ENCODE data around the gene DUSP1. TPM values are rescaled to one million over a fixed set of nuclear protein-coding genes. Genes with fewer than 3 reads are reported as not detected.

DUSP1 gene
- total RNA-seq, 1 experiment from 2014 or later: 16.6 TPM

DNA sequence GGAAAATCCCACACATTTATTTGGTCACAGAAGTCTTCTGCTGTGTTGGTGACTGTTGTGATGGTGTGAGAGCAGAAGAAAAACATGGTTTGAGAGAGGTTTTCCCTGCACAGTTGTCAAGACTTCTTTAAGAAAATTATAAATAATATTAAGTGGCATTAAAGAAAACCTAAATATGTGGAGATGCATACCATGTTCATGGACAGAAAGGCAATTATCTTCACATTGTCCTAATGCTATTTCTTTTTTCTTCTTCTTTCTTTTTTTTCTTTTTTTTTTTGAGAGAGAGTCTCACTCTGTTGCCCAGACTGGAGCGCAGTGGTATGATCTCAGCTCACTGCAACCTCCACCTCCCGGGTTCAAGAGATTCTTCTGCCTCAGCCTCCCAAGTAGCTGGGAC is 38.8 kb upstream of the DUSP1 start:
- no peak for DNase-seq (ENCODE audit: low read depth, low spot score)
- intact Hi-C loops (cut with micrococcal nuclease): no loop called here
- H3K9me2 ChIP-seq (ENCODE audit: insufficient read depth): no peaks in the 10 kb centered on the region

DNA sequence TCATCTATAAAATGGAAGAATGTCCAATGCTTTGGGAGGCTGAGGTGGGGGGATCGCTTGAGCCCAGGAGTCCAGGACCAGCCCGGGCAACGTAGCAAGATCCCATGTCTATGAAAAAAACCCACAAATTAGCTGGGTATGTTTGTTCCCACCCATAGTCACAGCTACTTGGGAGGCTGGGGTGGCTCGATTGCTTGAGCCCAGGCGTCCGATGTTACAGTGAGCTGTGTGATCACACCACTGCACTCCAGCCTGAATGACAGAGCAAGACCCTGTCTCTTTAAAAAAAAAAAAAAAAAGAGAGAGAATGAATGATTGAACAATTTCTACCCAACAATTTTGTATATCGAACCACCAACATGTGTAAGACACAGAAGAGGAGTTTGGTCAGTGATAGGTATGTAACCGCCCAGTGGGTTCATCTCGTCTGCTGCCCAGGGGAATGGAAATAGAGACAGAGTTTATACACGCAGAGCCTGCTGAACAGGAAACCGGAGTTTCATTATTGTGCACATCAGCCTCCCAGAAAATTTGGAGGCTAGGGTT is 36.8 kb upstream of the DUSP1 start:
- TF ChIP-seq POLR2AphosphoS5 (IDR thresholded peaks at IDR 0.05; ENCODE audit: low read depth, low read length) (no peak), ZFX (IDR thresholded peaks at IDR 0.05) (no peak), ZNF274 (IDR thresholded peaks at IDR 0.05; ENCODE audit: low read depth, low read length) (no peak), EZH2phosphoT487 (IDR thresholded peaks at IDR 0.05; ENCODE audit: borderline replicate concordance) (no peak), EZH2 (IDR thresholded peaks at IDR 0.05) (no peak), YY1 (IDR thresholded peaks at IDR 0.05; ENCODE audit: extremely low read depth, insufficient replicate concordance, low read depth, low read length) (no peak), CBX3 (IDR thresholded peaks at IDR 0.05; ENCODE audit: low read depth) (no peak)
- TF ChIP-seq, protein P1, sequence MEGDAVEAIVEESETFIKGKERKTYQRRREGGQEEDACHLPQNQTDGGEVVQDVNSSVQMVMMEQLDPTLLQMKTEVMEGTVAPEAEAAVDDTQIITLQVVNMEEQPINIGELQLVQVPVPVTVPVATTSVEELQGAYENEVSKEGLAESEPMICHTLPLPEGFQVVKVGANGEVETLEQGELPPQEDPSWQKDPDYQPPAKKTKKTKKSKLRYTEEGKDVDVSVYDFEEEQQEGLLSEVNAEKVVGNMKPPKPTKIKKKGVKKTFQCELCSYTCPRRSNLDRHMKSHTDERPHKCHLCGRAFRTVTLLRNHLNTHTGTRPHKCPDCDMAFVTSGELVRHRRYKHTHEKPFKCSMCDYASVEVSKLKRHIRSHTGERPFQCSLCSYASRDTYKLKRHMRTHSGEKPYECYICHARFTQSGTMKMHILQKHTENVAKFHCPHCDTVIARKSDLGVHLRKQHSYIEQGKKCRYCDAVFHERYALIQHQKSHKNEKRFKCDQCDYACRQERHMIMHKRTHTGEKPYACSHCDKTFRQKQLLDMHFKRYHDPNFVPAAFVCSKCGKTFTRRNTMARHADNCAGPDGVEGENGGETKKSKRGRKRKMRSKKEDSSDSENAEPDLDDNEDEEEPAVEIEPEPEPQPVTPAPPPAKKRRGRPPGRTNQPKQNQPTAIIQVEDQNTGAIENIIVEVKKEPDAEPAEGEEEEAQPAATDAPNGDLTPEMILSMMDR (IDR thresholded peaks at IDR 0.05 in 2 of 3, conservative IDR thresholded peaks at IDR 0.05 in 1 of 3; ENCODE audit: borderline replicate concordance in 1 of 3, insufficient read depth in 1 of 3, low read depth in 2 of 3, low read length in 2 of 3): no peak
- TF ChIP-seq, protein P2, sequence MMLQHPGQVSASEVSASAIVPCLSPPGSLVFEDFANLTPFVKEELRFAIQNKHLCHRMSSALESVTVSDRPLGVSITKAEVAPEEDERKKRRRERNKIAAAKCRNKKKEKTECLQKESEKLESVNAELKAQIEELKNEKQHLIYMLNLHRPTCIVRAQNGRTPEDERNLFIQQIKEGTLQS (IDR thresholded peaks at IDR 0.05): no peak
- TF ChIP-seq, protein P3, sequence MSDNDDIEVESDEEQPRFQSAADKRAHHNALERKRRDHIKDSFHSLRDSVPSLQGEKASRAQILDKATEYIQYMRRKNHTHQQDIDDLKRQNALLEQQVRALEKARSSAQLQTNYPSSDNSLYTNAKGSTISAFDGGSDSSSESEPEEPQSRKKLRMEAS (IDR thresholded peaks at IDR 0.05): no peak
- TF ChIP-seq, protein P4, sequence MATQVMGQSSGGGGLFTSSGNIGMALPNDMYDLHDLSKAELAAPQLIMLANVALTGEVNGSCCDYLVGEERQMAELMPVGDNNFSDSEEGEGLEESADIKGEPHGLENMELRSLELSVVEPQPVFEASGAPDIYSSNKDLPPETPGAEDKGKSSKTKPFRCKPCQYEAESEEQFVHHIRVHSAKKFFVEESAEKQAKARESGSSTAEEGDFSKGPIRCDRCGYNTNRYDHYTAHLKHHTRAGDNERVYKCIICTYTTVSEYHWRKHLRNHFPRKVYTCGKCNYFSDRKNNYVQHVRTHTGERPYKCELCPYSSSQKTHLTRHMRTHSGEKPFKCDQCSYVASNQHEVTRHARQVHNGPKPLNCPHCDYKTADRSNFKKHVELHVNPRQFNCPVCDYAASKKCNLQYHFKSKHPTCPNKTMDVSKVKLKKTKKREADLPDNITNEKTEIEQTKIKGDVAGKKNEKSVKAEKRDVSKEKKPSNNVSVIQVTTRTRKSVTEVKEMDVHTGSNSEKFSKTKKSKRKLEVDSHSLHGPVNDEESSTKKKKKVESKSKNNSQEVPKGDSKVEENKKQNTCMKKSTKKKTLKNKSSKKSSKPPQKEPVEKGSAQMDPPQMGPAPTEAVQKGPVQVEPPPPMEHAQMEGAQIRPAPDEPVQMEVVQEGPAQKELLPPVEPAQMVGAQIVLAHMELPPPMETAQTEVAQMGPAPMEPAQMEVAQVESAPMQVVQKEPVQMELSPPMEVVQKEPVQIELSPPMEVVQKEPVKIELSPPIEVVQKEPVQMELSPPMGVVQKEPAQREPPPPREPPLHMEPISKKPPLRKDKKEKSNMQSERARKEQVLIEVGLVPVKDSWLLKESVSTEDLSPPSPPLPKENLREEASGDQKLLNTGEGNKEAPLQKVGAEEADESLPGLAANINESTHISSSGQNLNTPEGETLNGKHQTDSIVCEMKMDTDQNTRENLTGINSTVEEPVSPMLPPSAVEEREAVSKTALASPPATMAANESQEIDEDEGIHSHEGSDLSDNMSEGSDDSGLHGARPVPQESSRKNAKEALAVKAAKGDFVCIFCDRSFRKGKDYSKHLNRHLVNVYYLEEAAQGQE (IDR thresholded peaks at IDR 0.05; ENCODE audit: low read depth): no peak
- H3K4me3 ChIP-seq (replicated peaks in 1 of 2; ENCODE audit: low read depth in 1 of 2, low read length in 2 of 2): peak overlapping the region in 1 of 2 experiments; percentile 31; a peak in 2 of 4 replicates
- ATAC-seq (peak; percentile 44), DNase-seq (ENCODE audit: low read depth, low spot score) (no peak)
- RAD21 ChIA-PET (ENCODE audit: low non-redundant PET in 1 of 2, low total read pairs in 2 of 2, uncharacterized antibody in 2 of 2, unreplicated experiment in 2 of 2): no interaction called here
- intact Hi-C loops (cut with micrococcal nuclease): no loop called here
- peak overlapping the region; percentile 68 for H3K27ac ChIP-seq (ENCODE audit: low read depth, low read length)
- TSS peak; percentile 99 for BruUV-seq (replicated peaks)
- peak overlapping the region; percentile 50 for H3K9ac ChIP-seq (ENCODE audit: low read length)
- POLR2A ChIA-PET: interaction anchor here (0.9 to 1.1 kb wide), 2 partner anchors 37 to 43 kb away, joined by 3 to 5 read pairs; partner anchors contain the start of gene DUSP1
- H4K20me1 ChIP-seq (ENCODE audit: insufficient read depth): no peaks in the 10 kb centered on the region
- H3K27me3 ChIP-seq (ENCODE audit: insufficient read depth, low read length): no peaks in the 10 kb centered on the region
- H3K79me2 ChIP-seq (ENCODE audit: insufficient read depth, low read length): no peaks in the 10 kb centered on the region
- no peaks in the 10 kb centered on the region for H3K9me2 ChIP-seq (ENCODE audit: insufficient read depth)
- H3K4me2 ChIP-seq (ENCODE audit: low read length): peak overlapping the region; percentile 69
- peak overlapping the region; percentile 38 for H2AFZ ChIP-seq (ENCODE audit: low read depth, low read length, poor library complexity, severe bottlenecking)
- H3K9me3 ChIP-seq (ENCODE audit: control insufficient read depth in 1 of 2, insufficient read depth in 1 of 2, low read depth in 1 of 2, low read length in 2 of 2): 0 out of 4 replicates have a peak, but pooled peaks cover 0 to 5% of the 10 kb centered on the region in 2 experiments
- CTCF ChIA-PET: no interaction called here
- H3K4me1 ChIP-seq (ENCODE audit: control insufficient read depth in 1 of 2, insufficient read depth in 2 of 2, low read length in 2 of 2): peaks cover 21 to 23% of the 10 kb centered on the region in 2 experiments
- no peaks in the 10 kb centered on the region for H3K36me3 ChIP-seq (ENCODE audit: control insufficient read depth in 1 of 2, insufficient read depth in 2 of 2, low read length in 2 of 2)

More for the DNA sequence above, 38.8 kb upstream of the DUSP1 start:
- Histone ChIP-seq H3K4me1 (ENCODE audit: control insufficient read depth in 1 of 2, insufficient read depth in 2 of 2, low read length in 2 of 2) (peaks cover 21 to 22% of the 10 kb centered on the region in 2 experiments), H3K27ac (ENCODE audit: low read depth, low read length) (no peak overlapping the region), H3K79me2 (ENCODE audit: insufficient read depth, low read length) (no peaks in the 10 kb centered on the region), H3K9me3 (ENCODE audit: control insufficient read depth in 1 of 2, insufficient read depth in 1 of 2, low read depth in 1 of 2, low read length in 2 of 2) (0 out of 4 replicates have a peak, but pooled peaks cover 0 to 5% of the 10 kb centered on the region in 2 experiments), H4K20me1 (ENCODE audit: insufficient read depth) (no peaks in the 10 kb centered on the region), H3K4me2 (ENCODE audit: low read length) (no peak overlapping the region), H3K27me3 (ENCODE audit: insufficient read depth, low read length) (no peaks in the 10 kb centered on the region), H3K36me3 (ENCODE audit: control insufficient read depth in 1 of 2, insufficient read depth in 2 of 2, low read length in 2 of 2) (no peaks in the 10 kb centered on the region), H3K4me3 (replicated peaks in 1 of 2; ENCODE audit: low read depth in 1 of 2, low read length in 2 of 2) (no peak overlapping the region), H3K9ac (ENCODE audit: low read length) (no peak overlapping the region), H2AFZ (ENCODE audit: low read depth, low read length, poor library complexity, severe bottlenecking) (no peak overlapping the region)
- ChIA-PET CTCF (no interaction called here), POLR2A (no interaction called here), RAD21 (ENCODE audit: low non-redundant PET in 1 of 2, low total read pairs in 2 of 2, uncharacterized antibody in 2 of 2, unreplicated experiment in 2 of 2) (no interaction called here)
- TF ChIP-seq CEBPB (IDR thresholded peaks at IDR 0.05; ENCODE audit: low read depth): no peak
- TF ChIP-seq CBX3 (IDR thresholded peaks at IDR 0.05; ENCODE audit: low read depth): no peak
- no TSS peak for BruUV-seq (replicated peaks)
- ATAC-seq: no peak

Measured in HCT116 (cell line).